ENCODE measurements around the gene NPAS3.

Gene NPAS3

DNA sequence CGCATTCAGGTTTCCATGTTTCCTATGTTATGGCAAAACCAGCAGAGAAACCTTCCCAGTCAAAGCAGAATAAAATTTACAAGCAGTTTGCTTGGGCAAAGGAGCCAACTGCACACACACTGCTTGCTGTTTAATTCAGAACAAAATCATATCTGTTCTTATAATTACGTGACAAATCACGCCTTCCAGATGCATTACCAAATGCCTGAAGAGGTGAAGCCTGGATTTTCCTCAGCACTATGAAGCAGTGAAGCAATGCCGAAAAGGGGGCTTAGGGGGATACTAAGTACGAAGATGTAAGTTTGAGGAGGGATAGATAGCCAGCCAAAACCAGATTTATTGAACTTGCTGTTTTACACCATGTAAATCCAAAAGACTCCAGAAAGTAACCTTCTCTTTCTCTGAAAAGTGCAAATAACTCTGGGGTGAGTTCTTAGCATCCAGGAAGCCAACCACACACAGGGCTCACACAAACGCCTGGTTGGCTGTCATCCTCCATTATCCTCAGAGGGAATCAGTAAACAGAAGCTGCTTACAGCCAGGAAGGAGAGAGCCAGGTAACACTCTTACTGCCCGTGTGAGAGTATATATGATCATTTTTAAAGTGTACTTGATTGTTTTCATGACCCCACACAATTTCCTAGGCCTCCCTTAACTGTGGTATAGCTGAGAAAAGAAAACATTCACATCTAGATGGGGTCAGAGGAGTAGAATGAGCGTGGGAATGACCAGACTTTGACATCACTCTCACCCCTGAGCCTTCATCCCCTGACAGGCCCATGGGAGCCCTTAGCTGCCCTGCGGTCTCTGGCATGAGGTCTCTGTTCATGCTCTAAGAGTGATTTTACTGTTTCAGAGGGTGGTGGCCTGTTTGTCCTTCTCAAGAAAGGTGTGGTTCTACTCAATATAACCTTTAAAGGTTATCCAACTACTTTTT, 569.7 kb downstream of the NPAS3 start:
- Histone ChIP-seq H3K4me2 (no peak overlapping the region), H3K4me3 (IDR thresholded peaks at IDR 0.05; ENCODE audit: insufficient read depth, low read depth, low read length) (no peak overlapping the region), H3K36me3 (ENCODE audit: insufficient read depth) (no peaks in the 10 kb centered on the region), H2AFZ (ENCODE audit: low read depth) (no peak overlapping the region), H3K27me3 (ENCODE audit: insufficient read depth, low read depth) (no peaks in the 10 kb centered on the region), H3K27ac (no peak overlapping the region), H3K79me2 (ENCODE audit: insufficient read depth, low read depth) (no peaks in the 10 kb centered on the region), H3K4me1 (ENCODE audit: low read depth, poor library complexity, severe bottlenecking) (no peaks in the 10 kb centered on the region), H3K9ac (no peak overlapping the region), H4K20me1 (ENCODE audit: insufficient read depth) (no peaks in the 10 kb centered on the region)
- TF ChIP-seq, protein P1, sequence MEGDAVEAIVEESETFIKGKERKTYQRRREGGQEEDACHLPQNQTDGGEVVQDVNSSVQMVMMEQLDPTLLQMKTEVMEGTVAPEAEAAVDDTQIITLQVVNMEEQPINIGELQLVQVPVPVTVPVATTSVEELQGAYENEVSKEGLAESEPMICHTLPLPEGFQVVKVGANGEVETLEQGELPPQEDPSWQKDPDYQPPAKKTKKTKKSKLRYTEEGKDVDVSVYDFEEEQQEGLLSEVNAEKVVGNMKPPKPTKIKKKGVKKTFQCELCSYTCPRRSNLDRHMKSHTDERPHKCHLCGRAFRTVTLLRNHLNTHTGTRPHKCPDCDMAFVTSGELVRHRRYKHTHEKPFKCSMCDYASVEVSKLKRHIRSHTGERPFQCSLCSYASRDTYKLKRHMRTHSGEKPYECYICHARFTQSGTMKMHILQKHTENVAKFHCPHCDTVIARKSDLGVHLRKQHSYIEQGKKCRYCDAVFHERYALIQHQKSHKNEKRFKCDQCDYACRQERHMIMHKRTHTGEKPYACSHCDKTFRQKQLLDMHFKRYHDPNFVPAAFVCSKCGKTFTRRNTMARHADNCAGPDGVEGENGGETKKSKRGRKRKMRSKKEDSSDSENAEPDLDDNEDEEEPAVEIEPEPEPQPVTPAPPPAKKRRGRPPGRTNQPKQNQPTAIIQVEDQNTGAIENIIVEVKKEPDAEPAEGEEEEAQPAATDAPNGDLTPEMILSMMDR (conservative IDR thresholded peaks at IDR 0.05; ENCODE audit: low read depth, low read length): no peak

DNA sequence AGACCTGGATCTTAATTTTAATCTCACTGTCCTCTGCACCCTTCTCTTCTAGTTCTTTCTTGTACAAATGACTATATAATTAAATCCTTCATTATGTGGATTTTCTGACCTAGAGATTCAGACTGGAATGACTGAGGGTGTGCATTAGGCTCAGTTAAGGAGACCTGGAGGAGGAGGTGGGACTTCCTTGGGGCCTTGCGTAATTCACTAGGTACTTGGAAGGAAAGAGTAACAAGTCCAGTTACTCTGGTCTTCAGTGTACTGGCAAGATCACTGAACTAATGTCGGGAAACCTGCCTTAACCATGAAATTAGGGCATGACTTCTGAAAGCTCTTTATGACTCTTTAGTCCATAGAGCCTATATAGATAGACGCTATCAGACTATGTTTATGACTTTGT, 570.8 kb downstream of the NPAS3 start:
- Histone ChIP-seq H3K4me1 (ENCODE audit: low read depth, poor library complexity, severe bottlenecking) (no peaks in the 10 kb centered on the region), H3K36me3 (ENCODE audit: insufficient read depth) (no peaks in the 10 kb centered on the region), H3K4me3 (IDR thresholded peaks at IDR 0.05; ENCODE audit: insufficient read depth, low read depth, low read length) (no peak overlapping the region), H3K79me2 (ENCODE audit: insufficient read depth, low read depth) (no peaks in the 10 kb centered on the region), H3K9ac (no peak overlapping the region), H3K4me2 (no peak overlapping the region), H4K20me1 (ENCODE audit: insufficient read depth) (no peaks in the 10 kb centered on the region), H3K27ac (no peak overlapping the region), H2AFZ (ENCODE audit: low read depth) (no peak overlapping the region), H3K27me3 (ENCODE audit: insufficient read depth, low read depth) (no peaks in the 10 kb centered on the region)
- TF ChIP-seq, protein P1 (conservative IDR thresholded peaks at IDR 0.05; ENCODE audit: low read depth, low read length): no peak

DNA sequence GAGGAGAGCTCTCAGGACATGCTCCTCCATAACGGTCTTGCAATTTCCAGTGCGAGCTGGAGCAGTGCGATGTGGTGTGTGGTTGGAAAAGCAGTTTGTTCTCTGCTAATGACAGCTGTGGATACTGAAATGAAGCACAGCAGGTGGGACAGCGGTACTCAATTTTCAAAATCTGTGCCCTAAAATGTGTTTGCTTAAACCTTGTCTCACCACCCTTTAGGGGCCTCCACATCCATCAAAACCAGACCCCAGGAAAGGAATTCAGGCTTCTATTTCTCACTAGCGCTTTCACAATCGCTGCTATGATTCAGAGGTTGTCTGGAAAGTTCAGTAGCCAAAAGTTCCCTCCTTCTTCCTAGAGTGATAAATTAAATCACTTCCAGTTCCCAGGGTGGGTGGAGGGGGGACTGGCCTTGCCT, 571.4 kb downstream of the NPAS3 start:
- no peaks in the 10 kb centered on the region for H3K4me1 ChIP-seq (ENCODE audit: low read depth, poor library complexity, severe bottlenecking)
- no peak overlapping the region for H3K4me3 ChIP-seq (IDR thresholded peaks at IDR 0.05; ENCODE audit: insufficient read depth, low read depth, low read length)
- no peaks in the 10 kb centered on the region for H4K20me1 ChIP-seq (ENCODE audit: insufficient read depth)
- H3K4me2 ChIP-seq: no peak overlapping the region
- no peak overlapping the region for H3K27ac ChIP-seq
- H3K36me3 ChIP-seq (ENCODE audit: insufficient read depth): no peaks in the 10 kb centered on the region
- H2AFZ ChIP-seq (ENCODE audit: low read depth): no peak overlapping the region
- no peaks in the 10 kb centered on the region for H3K79me2 ChIP-seq (ENCODE audit: insufficient read depth, low read depth)
- no peak overlapping the region for H3K9ac ChIP-seq
- no peaks in the 10 kb centered on the region for H3K27me3 ChIP-seq (ENCODE audit: insufficient read depth, low read depth)
- TF ChIP-seq, protein P1 (conservative IDR thresholded peaks at IDR 0.05; ENCODE audit: low read depth, low read length): no peak

DNA sequence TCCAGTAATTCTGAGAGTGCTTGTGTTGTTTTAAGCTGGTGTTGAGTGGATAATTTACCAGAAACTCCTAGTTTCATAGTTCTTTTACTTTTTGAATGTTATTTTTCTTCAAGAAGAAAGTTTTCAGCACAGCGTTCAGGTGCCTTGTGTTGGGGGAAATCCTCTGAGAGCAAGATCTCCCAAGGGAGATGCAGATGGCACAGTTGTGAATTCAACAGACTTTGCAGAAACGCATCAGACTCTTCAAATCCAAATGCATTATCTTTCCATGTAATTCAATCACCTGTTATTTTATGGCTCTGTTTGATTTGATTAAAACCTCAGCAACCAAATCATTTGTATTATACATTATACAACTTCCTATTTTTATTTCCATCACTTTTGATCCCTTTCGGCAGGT, 572.3 kb downstream of the NPAS3 start:
- no peaks in the 10 kb centered on the region for H3K36me3 ChIP-seq (ENCODE audit: insufficient read depth)
- no peaks in the 10 kb centered on the region for H4K20me1 ChIP-seq (ENCODE audit: insufficient read depth)

More for the DNA sequence above, 572.3 kb downstream of the NPAS3 start:
- Histone ChIP-seq H3K4me3 (IDR thresholded peaks at IDR 0.05; ENCODE audit: insufficient read depth, low read depth, low read length) (no peak overlapping the region), H3K79me2 (ENCODE audit: insufficient read depth, low read depth) (no peaks in the 10 kb centered on the region), H3K27me3 (ENCODE audit: insufficient read depth, low read depth) (no peaks in the 10 kb centered on the region), H3K4me2 (no peak overlapping the region), H3K9ac (no peak overlapping the region), H3K27ac (no peak overlapping the region), H2AFZ (ENCODE audit: low read depth) (no peak overlapping the region), H3K4me1 (ENCODE audit: low read depth, poor library complexity, severe bottlenecking) (no peaks in the 10 kb centered on the region)
- TF ChIP-seq, protein P1 (conservative IDR thresholded peaks at IDR 0.05; ENCODE audit: low read depth, low read length): no peak
